Measurements from ENCODE around the gene TYRO3.

Gene TYRO3

GRCh38 chr15:41523097-41523496 lies 35.9 kb upstream of the TYRO3 start:
- H3K27me3 ChIP-seq (ENCODE audit: insufficient read depth, low read length) = no peaks in the 10 kb centered on the region
- no peaks in the 10 kb centered on the region for H3K4me1 ChIP-seq (ENCODE audit: control insufficient read depth, insufficient read depth, low read length, unreplicated experiment)
- no peak overlapping the region for H2AFZ ChIP-seq (ENCODE audit: low read length, unreplicated experiment)
- 0 out of 2 replicates have a peak, but pooled peaks cover 4% of the 10 kb centered on the region for H3K36me3 ChIP-seq (ENCODE audit: insufficient read depth, low read length)
- H3K27ac ChIP-seq (ENCODE audit: low read depth, low read length) = no peak overlapping the region
- no peaks in the 10 kb centered on the region for H3K79me2 ChIP-seq (ENCODE audit: control insufficient read depth, insufficient read depth, low read length, unreplicated experiment)
- no peak overlapping the region for H3K4me3 ChIP-seq (ENCODE audit: low read depth, low read length)

GRCh38 chr15:41530363-41530956 lies 28.6 kb upstream of the TYRO3 start:
- Histone ChIP-seq H3K36me3 (ENCODE audit: insufficient read depth, low read length) (peaks cover 8% of the 10 kb centered on the region; the same call in 1 of the 2 replicates), H3K4me1 (ENCODE audit: control insufficient read depth, insufficient read depth, low read length, unreplicated experiment) (no peaks in the 10 kb centered on the region), H3K27ac (ENCODE audit: low read depth, low read length) (no peak overlapping the region), H2AFZ (ENCODE audit: low read length, unreplicated experiment) (no peak overlapping the region), H3K27me3 (ENCODE audit: insufficient read depth, low read length) (no peaks in the 10 kb centered on the region), H3K4me3 (ENCODE audit: low read depth, low read length) (no peak overlapping the region), H3K79me2 (ENCODE audit: control insufficient read depth, insufficient read depth, low read length, unreplicated experiment) (no peaks in the 10 kb centered on the region)

- Histone ChIP-seq H3K4me3 (ENCODE audit: low read depth, low read length) (no peak overlapping the region), H3K36me3 (ENCODE audit: insufficient read depth, low read length) (peaks cover 3% of the 10 kb centered on the region; the same call in 1 of the 2 replicates), H3K79me2 (ENCODE audit: control insufficient read depth, insufficient read depth, low read length, unreplicated experiment) (peaks cover under 1% of the 10 kb centered on the region)
Observed at GRCh38 chr15:41535544-41535943, 23.5 kb upstream of the TYRO3 start.

DNA sequence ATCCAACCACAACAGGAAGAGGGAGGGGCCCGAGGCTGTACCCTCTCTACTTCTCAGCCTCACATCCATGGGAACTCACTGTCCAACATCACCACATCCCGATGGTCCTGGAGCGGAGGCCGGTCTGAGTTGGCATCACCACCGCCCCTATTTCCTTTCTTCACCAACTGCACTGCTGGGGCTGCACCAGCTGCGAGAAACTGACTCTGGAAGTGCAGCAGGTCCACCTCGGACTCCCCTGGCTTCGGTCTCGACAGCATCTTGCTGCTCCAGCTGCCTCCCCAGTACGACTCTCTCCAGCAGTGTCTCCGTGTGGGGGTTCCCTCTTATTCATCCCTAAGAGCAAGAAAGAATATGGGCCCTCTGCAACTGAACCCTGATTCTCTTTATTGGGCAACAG lies 22.1 kb upstream of the TYRO3 start:
- Histone ChIP-seq H3K27ac (ENCODE audit: low read depth, low read length) (no peak overlapping the region), H3K4me1 (ENCODE audit: control insufficient read depth, insufficient read depth, low read length, unreplicated experiment) (no peaks in the 10 kb centered on the region), H3K79me2 (ENCODE audit: control insufficient read depth, insufficient read depth, low read length, unreplicated experiment) (peaks cover 4% of the 10 kb centered on the region), H3K27me3 (ENCODE audit: insufficient read depth, low read length) (no peaks in the 10 kb centered on the region), H3K4me3 (ENCODE audit: low read depth, low read length) (no peak overlapping the region), H2AFZ (ENCODE audit: low read length, unreplicated experiment) (no peak overlapping the region), H3K36me3 (ENCODE audit: insufficient read depth, low read length) (no peaks in the 10 kb centered on the region)

More at GRCh38 chr15:41535544-41535943, 23.5 kb upstream of the TYRO3 start:
- no peaks in the 10 kb centered on the region for H3K4me1 ChIP-seq (ENCODE audit: control insufficient read depth, insufficient read depth, low read length, unreplicated experiment)
- H2AFZ ChIP-seq (ENCODE audit: low read length, unreplicated experiment) = no peak overlapping the region
- H3K27me3 ChIP-seq (ENCODE audit: insufficient read depth, low read length) = no peaks in the 10 kb centered on the region
- H3K27ac ChIP-seq (ENCODE audit: low read depth, low read length) = no peak overlapping the region

GRCh38 chr15:41543521-41543870 lies 15.5 kb upstream of the TYRO3 start:
- no peaks in the 10 kb centered on the region for H3K36me3 ChIP-seq (ENCODE audit: insufficient read depth, low read length)
- H3K4me3 ChIP-seq (ENCODE audit: low read depth, low read length) = peak overlapping the region; percentile 77
- H3K27me3 ChIP-seq (ENCODE audit: insufficient read depth, low read length) = no peaks in the 10 kb centered on the region
- H3K27ac ChIP-seq (ENCODE audit: low read depth, low read length) = peak overlapping the region; percentile 11; the same call in 1 of the 2 replicates
- H3K79me2 ChIP-seq (ENCODE audit: control insufficient read depth, insufficient read depth, low read length, unreplicated experiment) = peaks cover 14% of the 10 kb centered on the region
- peak overlapping the region; percentile 87 for H2AFZ ChIP-seq (ENCODE audit: low read length, unreplicated experiment)
- H3K4me1 ChIP-seq (ENCODE audit: control insufficient read depth, insufficient read depth, low read length, unreplicated experiment) = peaks cover 9% of the 10 kb centered on the region

DNA sequence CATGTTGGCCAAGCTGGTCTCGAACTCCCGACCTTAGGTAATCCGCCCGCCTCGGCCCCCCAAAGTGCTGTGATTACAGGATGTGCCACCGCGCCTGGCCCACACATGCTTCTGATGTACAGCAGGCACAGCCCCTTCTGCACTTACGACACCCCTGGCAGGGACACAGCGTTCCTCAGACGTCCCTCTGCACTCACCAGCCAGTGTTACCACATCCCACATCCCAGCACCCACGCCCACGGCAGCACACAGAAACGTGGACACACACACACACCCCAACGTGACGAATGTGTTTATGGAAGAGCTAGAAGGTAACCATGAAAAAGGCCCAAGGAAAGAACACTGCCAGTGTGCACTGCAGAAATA lies 14.4 kb upstream of the TYRO3 start:
- Histone ChIP-seq H3K27me3 (ENCODE audit: insufficient read depth, low read length) (no peaks in the 10 kb centered on the region), H3K79me2 (ENCODE audit: control insufficient read depth, insufficient read depth, low read length, unreplicated experiment) (peaks cover 14% of the 10 kb centered on the region), H3K4me1 (ENCODE audit: control insufficient read depth, insufficient read depth, low read length, unreplicated experiment) (peaks cover 9% of the 10 kb centered on the region), H3K4me3 (ENCODE audit: low read depth, low read length) (peak overlapping the region; percentile 77), H3K27ac (ENCODE audit: low read depth, low read length) (no peak overlapping the region), H2AFZ (ENCODE audit: low read length, unreplicated experiment) (no peak overlapping the region), H3K36me3 (ENCODE audit: insufficient read depth, low read length) (no peaks in the 10 kb centered on the region)

DNA sequence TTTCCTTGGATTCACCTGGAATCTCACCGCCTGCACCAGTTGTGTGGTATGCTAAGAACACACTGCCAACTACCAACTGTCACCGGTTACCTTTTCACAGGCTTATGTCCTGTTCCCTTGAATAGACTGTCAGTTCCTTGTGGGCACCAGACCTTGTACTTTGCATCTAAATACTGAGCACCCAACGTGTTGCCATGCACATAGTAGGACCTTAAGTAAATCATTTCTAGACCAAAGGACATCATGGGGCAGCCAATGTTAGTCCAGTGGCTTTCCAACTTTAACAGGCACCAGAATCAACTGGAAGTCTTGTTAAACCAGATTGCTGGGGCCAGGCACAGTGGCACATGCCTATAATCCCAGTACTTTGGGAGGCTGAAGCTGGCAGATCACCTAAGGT lies 13.8 kb upstream of the TYRO3 start:
- H3K4me3 ChIP-seq (ENCODE audit: low read depth, low read length) = no peak overlapping the region
- H3K27ac ChIP-seq (ENCODE audit: low read depth, low read length) = no peak overlapping the region
- H3K27me3 ChIP-seq (ENCODE audit: insufficient read depth, low read length) = no peaks in the 10 kb centered on the region
- no peak overlapping the region for H2AFZ ChIP-seq (ENCODE audit: low read length, unreplicated experiment)
- no peaks in the 10 kb centered on the region for H3K36me3 ChIP-seq (ENCODE audit: insufficient read depth, low read length)
- peaks cover 14% of the 10 kb centered on the region for H3K79me2 ChIP-seq (ENCODE audit: control insufficient read depth, insufficient read depth, low read length, unreplicated experiment)
- H3K4me1 ChIP-seq (ENCODE audit: control insufficient read depth, insufficient read depth, low read length, unreplicated experiment) = peaks cover 9% of the 10 kb centered on the region

DNA sequence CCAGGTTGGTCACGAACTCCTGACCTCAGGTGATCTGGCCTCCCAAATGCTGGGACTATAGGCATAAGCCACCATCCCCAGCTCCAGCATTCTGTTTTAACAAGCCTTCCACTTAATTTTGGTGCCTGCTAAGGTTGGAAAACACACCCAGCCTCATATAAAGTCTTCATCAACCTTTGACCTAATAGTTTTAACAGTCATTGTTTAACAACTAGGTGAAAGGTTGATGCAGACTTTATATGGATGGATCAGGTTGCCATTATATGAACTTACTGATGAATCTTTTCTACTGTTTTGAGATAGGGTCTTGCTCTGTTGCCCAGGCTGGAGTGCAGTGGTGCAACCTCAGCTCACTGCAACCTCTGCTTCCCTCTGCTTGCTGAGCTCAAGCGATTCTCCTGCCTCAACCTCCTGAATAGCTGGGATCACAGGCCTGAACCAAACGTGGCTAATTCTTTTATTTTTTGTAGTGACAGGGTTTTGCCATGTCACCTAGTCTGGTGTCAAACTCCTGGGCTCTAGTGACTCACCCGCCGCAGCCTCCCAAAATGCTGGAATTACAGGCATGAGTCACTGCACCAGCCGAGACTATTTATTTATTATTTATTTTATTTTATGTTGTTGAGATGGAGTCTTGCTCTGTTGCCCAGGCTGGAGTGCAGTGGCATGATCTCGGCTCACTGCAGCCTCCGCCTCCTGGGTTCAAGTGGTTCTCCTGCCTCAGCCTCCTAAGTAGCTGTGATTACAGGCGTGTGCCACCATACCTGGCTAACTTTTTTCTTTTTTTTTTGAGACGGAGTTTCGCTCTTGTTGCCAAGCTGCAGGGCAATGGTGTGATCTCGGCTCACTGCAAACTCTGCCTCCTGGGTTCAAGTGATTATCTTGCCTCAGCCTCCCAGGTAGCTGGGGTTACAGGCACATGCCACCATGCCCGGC lies 11.9 kb upstream of the TYRO3 start:
- Histone ChIP-seq H3K36me3 (ENCODE audit: insufficient read depth, low read length) (no peaks in the 10 kb centered on the region), H3K4me3 (ENCODE audit: low read depth, low read length) (no peak overlapping the region), H3K4me1 (ENCODE audit: control insufficient read depth, insufficient read depth, low read length, unreplicated experiment) (peaks cover 9% of the 10 kb centered on the region), H2AFZ (ENCODE audit: low read length, unreplicated experiment) (no peak overlapping the region), H3K79me2 (ENCODE audit: control insufficient read depth, insufficient read depth, low read length, unreplicated experiment) (peaks cover 9% of the 10 kb centered on the region), H3K27ac (ENCODE audit: low read depth, low read length) (peak overlapping the region; percentile 40; the same call in 1 of the 2 replicates), H3K27me3 (ENCODE audit: insufficient read depth, low read length) (no peaks in the 10 kb centered on the region)

DNA sequence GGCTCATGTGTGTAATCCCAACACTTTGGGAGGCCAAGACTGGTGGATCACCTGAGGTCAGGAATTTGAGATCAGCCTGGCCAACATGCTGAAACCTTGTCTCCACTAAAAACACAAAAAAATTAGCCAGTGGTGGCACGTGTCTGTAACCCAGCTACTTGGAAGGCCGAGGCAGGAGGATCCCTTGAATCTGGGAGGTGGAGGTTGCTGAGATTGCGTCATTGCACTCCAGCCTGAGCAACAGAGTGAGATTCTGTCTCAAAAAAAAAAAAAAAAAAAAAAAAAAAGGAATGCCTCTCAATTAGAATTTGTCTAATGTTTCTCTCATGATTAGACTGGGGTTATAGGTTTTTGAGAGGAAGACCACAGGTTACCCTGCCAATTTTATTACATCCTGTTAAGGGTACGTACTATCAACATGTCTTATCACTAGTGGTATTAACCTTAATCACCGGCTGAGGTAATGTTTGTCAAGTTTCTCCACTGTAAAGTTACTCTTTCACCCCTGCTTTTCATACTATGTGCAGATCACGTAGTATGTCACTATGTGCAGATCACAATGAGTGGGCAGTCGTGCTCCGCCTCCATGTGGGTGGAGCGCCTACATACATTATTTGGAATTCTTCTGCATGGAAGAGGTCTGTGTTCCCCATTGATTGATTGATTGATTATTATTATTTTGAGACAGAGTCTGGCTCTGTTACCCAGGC lies 8.8 kb upstream of the TYRO3 start:
- H3K4me3 ChIP-seq (ENCODE audit: low read depth, low read length) = no peak overlapping the region
- H3K27me3 ChIP-seq (ENCODE audit: insufficient read depth, low read length) = no peaks in the 10 kb centered on the region
- H3K36me3 ChIP-seq (ENCODE audit: insufficient read depth, low read length) = no peaks in the 10 kb centered on the region
- no peak overlapping the region for H2AFZ ChIP-seq (ENCODE audit: low read length, unreplicated experiment)
- H3K4me1 ChIP-seq (ENCODE audit: control insufficient read depth, insufficient read depth, low read length, unreplicated experiment) = peaks cover 11% of the 10 kb centered on the region
- no peak overlapping the region for H3K27ac ChIP-seq (ENCODE audit: low read depth, low read length)
- H3K79me2 ChIP-seq (ENCODE audit: control insufficient read depth, insufficient read depth, low read length, unreplicated experiment) = no peaks in the 10 kb centered on the region

- Histone ChIP-seq H3K27ac (ENCODE audit: low read depth, low read length) (no peak overlapping the region), H3K4me3 (ENCODE audit: low read depth, low read length) (no peak overlapping the region), H3K79me2 (ENCODE audit: control insufficient read depth, insufficient read depth, low read length, unreplicated experiment) (no peaks in the 10 kb centered on the region), H3K36me3 (ENCODE audit: insufficient read depth, low read length) (no peaks in the 10 kb centered on the region), H2AFZ (ENCODE audit: low read length, unreplicated experiment) (no peak overlapping the region), H3K27me3 (ENCODE audit: insufficient read depth, low read length) (no peaks in the 10 kb centered on the region), H3K4me1 (ENCODE audit: control insufficient read depth, insufficient read depth, low read length, unreplicated experiment) (peaks cover 14% of the 10 kb centered on the region)
Observed at GRCh38 chr15:41553731-41554130, 5.3 kb upstream of the TYRO3 start.
